ENCODE data around the gene SLC35F1. TPM values are rescaled to one million over a fixed set of nuclear protein-coding genes. Genes with fewer than 3 reads are reported as not detected.

The SLC35F1 gene
- total RNA-seq, 4 donors from 2014 or later: 5.4 to 8.1 (median 6.5) TPM

DNA sequence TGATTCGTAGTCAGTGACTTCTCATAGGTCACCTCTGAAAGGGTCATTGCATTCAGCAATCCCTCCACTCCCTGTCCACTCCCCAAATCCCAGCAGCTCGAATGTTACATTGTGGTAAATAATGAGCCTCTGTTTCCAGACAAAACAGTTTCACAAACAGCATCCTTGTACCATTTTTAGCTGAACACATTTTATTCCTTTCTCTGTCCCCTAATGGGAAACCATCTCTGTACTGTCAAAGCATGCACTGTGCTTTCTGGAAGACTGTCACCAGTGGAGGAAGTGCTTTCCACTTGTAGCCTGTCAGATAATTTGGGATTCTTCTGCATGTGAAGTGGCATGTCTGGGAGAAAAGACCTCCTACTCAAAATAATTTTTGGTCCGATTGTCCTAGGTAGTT is 82.0 kb downstream of the SLC35F1 start:
- Histone ChIP-seq H3K27me3 (no peaks in the 10 kb centered on the region), H3K9me3 (no peaks in the 10 kb centered on the region), H3K36me3 (no peaks in the 10 kb centered on the region), H3K27ac (replicated peaks in 1 of 4) (peak overlapping the region in 1 of 4 donors; percentile 35), H3K4me3 (no peak overlapping the region), H3K4me1 (no peaks in the 10 kb centered on the region)
- DNase-seq (ENCODE audit: extremely low spot score): no peak
- intact Hi-C loops (cut with DNase I): no loop called here
- TF ChIP-seq EP300 (IDR thresholded peaks at IDR 0.05) (no peak), POLR2AphosphoS5 (IDR thresholded peaks at IDR 0.05) (peak in 1 of 2 donors; percentile 21)
- 88% methylated on average over 3 of the region's 3 CpGs for WGBS

DNA sequence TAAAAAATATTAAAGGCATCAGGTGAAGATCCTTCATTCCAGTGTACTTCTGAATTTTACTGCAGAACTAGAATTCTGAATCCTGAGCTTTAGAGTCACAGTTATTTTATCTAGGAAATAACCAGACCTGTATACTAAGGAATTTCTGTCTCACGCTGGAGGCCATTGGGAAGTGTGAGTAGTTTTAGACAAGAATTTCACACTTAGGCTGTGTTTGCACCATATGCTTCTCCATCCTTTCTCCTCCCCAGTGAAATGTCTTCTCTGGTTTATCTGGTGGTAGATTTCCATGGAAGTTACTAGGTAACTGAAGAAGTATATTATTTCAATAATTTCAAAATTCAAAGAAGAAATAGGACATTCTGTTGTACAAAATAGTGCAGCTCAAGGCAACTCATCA is 83.1 kb downstream of the SLC35F1 start:
- no peak overlapping the region for H3K4me3 ChIP-seq
- no peak overlapping the region for H3K27ac ChIP-seq (replicated peaks in 1 of 4)
- H3K36me3 ChIP-seq: no peaks in the 10 kb centered on the region
- no peaks in the 10 kb centered on the region for H3K4me1 ChIP-seq
- no peak for DNase-seq (ENCODE audit: extremely low spot score)
- WGBS: 74% methylated on average over 1 of the region's 1 CpG
- H3K27me3 ChIP-seq: no peaks in the 10 kb centered on the region
- no peaks in the 10 kb centered on the region for H3K9me3 ChIP-seq
- TF ChIP-seq EP300 (IDR thresholded peaks at IDR 0.05) (no peak), POLR2A (IDR thresholded peaks at IDR 0.05; ENCODE audit: low read depth) (no peak), POLR2AphosphoS5 (IDR thresholded peaks at IDR 0.05) (no peak)
- TF ChIP-seq, protein P1, sequence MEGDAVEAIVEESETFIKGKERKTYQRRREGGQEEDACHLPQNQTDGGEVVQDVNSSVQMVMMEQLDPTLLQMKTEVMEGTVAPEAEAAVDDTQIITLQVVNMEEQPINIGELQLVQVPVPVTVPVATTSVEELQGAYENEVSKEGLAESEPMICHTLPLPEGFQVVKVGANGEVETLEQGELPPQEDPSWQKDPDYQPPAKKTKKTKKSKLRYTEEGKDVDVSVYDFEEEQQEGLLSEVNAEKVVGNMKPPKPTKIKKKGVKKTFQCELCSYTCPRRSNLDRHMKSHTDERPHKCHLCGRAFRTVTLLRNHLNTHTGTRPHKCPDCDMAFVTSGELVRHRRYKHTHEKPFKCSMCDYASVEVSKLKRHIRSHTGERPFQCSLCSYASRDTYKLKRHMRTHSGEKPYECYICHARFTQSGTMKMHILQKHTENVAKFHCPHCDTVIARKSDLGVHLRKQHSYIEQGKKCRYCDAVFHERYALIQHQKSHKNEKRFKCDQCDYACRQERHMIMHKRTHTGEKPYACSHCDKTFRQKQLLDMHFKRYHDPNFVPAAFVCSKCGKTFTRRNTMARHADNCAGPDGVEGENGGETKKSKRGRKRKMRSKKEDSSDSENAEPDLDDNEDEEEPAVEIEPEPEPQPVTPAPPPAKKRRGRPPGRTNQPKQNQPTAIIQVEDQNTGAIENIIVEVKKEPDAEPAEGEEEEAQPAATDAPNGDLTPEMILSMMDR (IDR thresholded peaks at IDR 0.05): no peak
- intact Hi-C loops (cut with DNase I): no loop called here

DNA sequence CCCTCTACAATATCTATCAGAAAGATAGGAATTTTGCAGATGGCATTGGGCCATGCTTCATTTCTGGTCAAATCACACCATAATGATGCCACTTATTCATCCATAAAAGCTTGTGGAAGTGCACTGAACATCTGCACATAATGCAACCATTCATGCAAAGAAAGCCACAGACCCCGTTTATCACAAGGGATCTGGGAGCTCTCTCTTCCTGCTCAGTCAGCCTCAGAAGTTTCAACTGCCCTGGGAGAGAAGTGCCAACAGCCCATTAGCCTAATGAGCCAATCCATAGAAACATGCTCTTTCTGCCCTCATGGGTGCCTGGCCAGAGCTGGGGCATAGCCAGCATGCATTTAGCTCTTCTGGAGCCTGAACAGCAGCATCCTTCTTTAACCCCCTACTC is 85.8 kb downstream of the SLC35F1 start:
- Histone ChIP-seq H3K9me3 (no peaks in the 10 kb centered on the region), H3K27me3 (no peaks in the 10 kb centered on the region), H3K27ac (replicated peaks in 1 of 4) (no peak overlapping the region), H3K4me1 (no peaks in the 10 kb centered on the region), H3K36me3 (no peaks in the 10 kb centered on the region), H3K4me3 (no peak overlapping the region)
- no peak for DNase-seq (ENCODE audit: extremely low spot score)
- TF ChIP-seq POLR2A (IDR thresholded peaks at IDR 0.05; ENCODE audit: low read depth) (no peak), EP300 (IDR thresholded peaks at IDR 0.05) (no peak), POLR2AphosphoS5 (IDR thresholded peaks at IDR 0.05) (no peak)
- TF ChIP-seq, protein P1 (IDR thresholded peaks at IDR 0.05): no peak
- intact Hi-C loops (cut with DNase I): no loop called here
- WGBS: 38% methylated on average over 1 of the region's 1 CpG

DNA sequence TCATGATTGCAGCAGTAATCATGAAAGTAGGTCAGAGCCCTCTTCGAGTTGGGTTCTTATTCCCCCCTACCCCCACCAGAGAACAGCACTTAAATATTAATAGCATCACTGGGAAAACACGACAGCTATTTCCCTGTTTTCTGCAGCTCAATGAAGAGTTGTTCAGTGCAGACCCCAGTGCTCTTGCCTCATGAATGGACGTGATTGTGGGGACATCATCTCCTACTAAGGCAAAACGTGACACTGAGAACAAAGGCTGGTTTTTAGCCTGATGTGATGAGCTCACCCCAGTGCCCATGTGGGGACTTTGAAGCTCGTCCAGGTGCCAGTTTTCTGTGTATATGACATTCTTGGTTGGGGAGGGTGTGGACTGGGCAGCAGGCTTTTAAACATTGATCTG is 105.9 kb downstream of the SLC35F1 start:
- Histone ChIP-seq H3K36me3 (no peaks in the 10 kb centered on the region), H3K4me1 (no peaks in the 10 kb centered on the region), H3K9me3 (peaks cover 0 to 6% (median 0%) of the 10 kb centered on the region in 4 donors), H3K4me3 (no peak overlapping the region), H3K27ac (replicated peaks in 1 of 4) (no peak overlapping the region), H3K27me3 (no peaks in the 10 kb centered on the region)
- TF ChIP-seq, protein P1 (IDR thresholded peaks at IDR 0.05): no peak
- TF ChIP-seq POLR2A (IDR thresholded peaks at IDR 0.05; ENCODE audit: low read depth): no peak
- TF ChIP-seq EP300 (IDR thresholded peaks at IDR 0.05): no peak
- no peak for TF ChIP-seq POLR2AphosphoS5 (IDR thresholded peaks at IDR 0.05)
- intact Hi-C loops (cut with DNase I): no loop called here
- WGBS: 50% methylated on average over 5 of the region's 5 CpGs
- DNase-seq (ENCODE audit: extremely low spot score): no peak

DNA sequence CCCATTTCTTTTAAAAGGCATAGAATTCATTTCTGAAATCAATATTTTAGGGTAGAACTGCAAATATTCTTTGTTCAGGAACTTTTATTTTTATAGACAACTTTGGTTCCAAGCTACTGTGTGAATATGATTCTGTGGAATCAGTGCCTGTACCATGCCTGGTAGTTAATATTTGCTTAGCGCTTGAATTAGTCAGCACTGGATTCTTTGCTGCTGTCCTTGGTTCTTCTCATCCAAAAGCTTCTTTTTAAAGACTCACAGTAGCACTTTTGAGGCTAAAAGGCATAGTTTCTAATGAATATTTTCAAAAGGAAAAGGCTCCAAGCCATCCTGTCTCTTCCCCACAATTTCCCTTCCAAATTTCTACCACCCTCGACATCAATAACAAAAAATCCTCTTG is 109.5 kb downstream of the SLC35F1 start:
- H3K9me3 ChIP-seq: no peaks in the 10 kb centered on the region
- TF ChIP-seq POLR2A (IDR thresholded peaks at IDR 0.05; ENCODE audit: low read depth) (no peak), POLR2AphosphoS5 (IDR thresholded peaks at IDR 0.05) (no peak), EP300 (IDR thresholded peaks at IDR 0.05) (no peak)
- TF ChIP-seq, protein P1 (IDR thresholded peaks at IDR 0.05): no peak
- 89% methylated on average over 2 of the region's 2 CpGs for WGBS
- DNase-seq (ENCODE audit: extremely low spot score): no peak
- no peak overlapping the region for H3K27ac ChIP-seq (replicated peaks in 1 of 4)
- no peaks in the 10 kb centered on the region for H3K27me3 ChIP-seq
- no peak overlapping the region for H3K4me3 ChIP-seq
- intact Hi-C loops (cut with DNase I): no loop called here
- no peaks in the 10 kb centered on the region for H3K4me1 ChIP-seq
- no peaks in the 10 kb centered on the region for H3K36me3 ChIP-seq

All from esophagus muscularis mucosa (tissue), 4 donors.